ENCODE data around the gene HEATR3. TPM values are rescaled to one million over a fixed set of nuclear protein-coding genes. Genes with fewer than 3 reads are reported as not detected.

HEATR3 gene
- total and polyA plus RNA-seq, 2 of the 13 experiments (the other 11 are each of a cell fraction or from before 2014, with no cell fraction given), result 22.4 to 52.4 TPM

DNA sequence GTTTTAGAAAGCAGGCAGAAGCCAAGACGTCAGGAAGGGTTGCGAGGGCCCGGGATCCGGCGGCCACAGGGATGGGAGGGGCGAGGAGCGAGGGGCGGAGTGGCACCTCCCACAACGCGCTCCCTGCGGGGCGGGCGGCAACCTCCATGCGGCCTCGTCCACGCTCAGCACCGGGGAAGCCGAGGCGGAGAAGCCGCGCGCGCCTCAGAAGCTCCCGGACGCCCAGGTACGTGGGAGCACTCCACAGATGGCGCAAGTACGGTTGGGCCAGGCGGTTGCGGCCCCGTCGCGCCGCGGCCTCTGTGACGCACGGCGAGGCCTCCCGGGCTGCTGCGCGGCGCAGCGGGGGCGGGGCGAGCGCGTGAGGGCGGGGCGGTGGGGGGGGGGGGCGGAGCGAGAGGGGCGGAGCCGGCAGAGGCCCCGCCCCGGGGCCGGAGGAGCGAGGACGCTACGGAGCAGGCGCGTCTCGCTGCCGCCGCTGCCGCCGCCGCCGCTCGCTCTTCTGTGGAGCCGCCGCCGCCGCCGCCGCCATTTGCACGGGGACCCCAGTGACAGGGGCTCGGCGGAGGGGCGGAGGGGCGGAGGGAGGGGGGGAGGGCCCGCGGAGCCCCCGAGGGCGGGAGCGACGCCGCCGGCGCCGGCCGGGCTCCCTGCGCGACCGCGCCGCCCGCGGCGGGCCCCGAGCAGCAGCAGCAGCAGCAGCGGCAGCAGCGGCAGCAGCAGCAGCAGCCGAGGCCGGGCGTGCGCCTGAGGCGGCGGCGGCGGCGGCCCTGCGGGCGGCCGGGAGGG is 87.2 kb downstream of the HEATR3 start, which contains the start of gene TENT4B (continued):
- TF ChIP-seq ZSCAN21 (CRISPR knock-in tag; IDR thresholded peaks at IDR 0.05; ENCODE audit: borderline replicate concordance) (peak; percentile 98), ZNF331 (CRISPR knock-in tag; IDR thresholded peaks at IDR 0.05) (peak; percentile 76), ZSCAN12 (CRISPR knock-in tag; IDR thresholded peaks at IDR 0.05) (no peak), ZNF570 (CRISPR knock-in tag; IDR thresholded peaks at IDR 0.05; ENCODE audit: borderline replicate concordance) (0 out of 2 replicates have a peak, but pooled peaks have one; percentile 42), ZNF550 (CRISPR knock-in tag; IDR thresholded peaks at IDR 0.05; ENCODE audit: borderline replicate concordance) (peak; percentile 70; the same call in 1 of the 2 replicates), ATAD3A (CRISPR knock-in tag; IDR thresholded peaks at IDR 0.05) (peak; percentile 58; the same call in 1 of the 2 replicates), XBP1 (CRISPR knock-in tag; IDR thresholded peaks at IDR 0.05) (no peak), CBX2 (IDR thresholded peaks at IDR 0.05; ENCODE audit: low read depth, low read length) (no peak), CBX2 (CRISPR knock-in tag; IDR thresholded peaks at IDR 0.05; ENCODE audit: low read depth) (peak; percentile 84; the same call in 1 of the 2 replicates), ZNF616 (CRISPR knock-in tag; IDR thresholded peaks at IDR 0.05; ENCODE audit: low read depth) (peak; percentile 97), NFE2 (CRISPR knock-in tag; IDR thresholded peaks at IDR 0.05) (no peak), ZNF33A (CRISPR knock-in tag; IDR thresholded peaks at IDR 0.05; ENCODE audit: borderline replicate concordance) (no peak), ZNF431 (CRISPR knock-in tag; IDR thresholded peaks at IDR 0.05; ENCODE audit: borderline replicate concordance, low read depth) (0 out of 2 replicates have a peak, but pooled peaks have one; percentile 37), MATR3 (CRISPR knock-in tag; IDR thresholded peaks at IDR 0.05) (no peak), RXRA (CRISPR knock-in tag; IDR thresholded peaks at IDR 0.05) (peak; percentile 53), FOXJ3 (CRISPR knock-in tag; IDR thresholded peaks at IDR 0.05; ENCODE audit: borderline replicate concordance) (no peak), FOXM1 (CRISPR knock-in tag; IDR thresholded peaks at IDR 0.05) (no peak), BRCA1 (CRISPR knock-in tag; IDR thresholded peaks at IDR 0.05) (no peak; the same call in 1 of the 2 replicates), PCBP1 (IDR thresholded peaks at IDR 0.05; ENCODE audit: borderline replicate concordance, low read depth, low read length) (no peak), YEATS2 (CRISPR knock-in tag; IDR thresholded peaks at IDR 0.05; ENCODE audit: borderline replicate concordance) (peak; percentile 60; the same call in 1 of the 2 replicates), MXD4 (CRISPR knock-in tag; IDR thresholded peaks at IDR 0.05) (peak; percentile 82; the same call in 1 of the 2 replicates), EZH2 (conservative IDR thresholded peaks at IDR 0.05; ENCODE audit: low read depth, low read length) (no peak), TCF12 (IDR thresholded peaks at IDR 0.05) (no peak), TCF12 (CRISPR knock-in tag; IDR thresholded peaks at IDR 0.05) (peak; percentile 85)
- TF ChIP-seq, protein P1, sequence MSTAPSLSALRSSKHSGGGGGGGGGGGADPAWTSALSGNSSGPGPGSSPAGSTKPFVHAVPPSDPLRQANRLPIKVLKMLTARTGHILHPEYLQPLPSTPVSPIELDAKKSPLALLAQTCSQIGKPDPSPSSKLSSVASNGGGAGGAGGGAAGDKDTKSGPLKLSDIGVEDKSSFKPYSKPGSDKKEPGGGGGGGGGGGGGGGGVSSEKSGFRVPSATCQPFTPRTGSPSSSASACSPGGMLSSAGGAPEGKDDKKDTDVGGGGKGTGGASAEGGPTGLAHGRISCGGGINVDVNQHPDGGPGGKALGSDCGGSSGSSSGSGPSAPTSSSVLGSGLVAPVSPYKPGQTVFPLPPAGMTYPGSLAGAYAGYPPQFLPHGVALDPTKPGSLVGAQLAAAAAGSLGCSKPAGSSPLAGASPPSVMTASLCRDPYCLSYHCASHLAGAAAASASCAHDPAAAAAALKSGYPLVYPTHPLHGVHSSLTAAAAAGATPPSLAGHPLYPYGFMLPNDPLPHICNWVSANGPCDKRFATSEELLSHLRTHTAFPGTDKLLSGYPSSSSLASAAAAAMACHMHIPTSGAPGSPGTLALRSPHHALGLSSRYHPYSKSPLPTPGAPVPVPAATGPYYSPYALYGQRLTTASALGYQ (CRISPR knock-in tag; IDR thresholded peaks at IDR 0.05), result no peak
- TF ChIP-seq, protein P2, sequence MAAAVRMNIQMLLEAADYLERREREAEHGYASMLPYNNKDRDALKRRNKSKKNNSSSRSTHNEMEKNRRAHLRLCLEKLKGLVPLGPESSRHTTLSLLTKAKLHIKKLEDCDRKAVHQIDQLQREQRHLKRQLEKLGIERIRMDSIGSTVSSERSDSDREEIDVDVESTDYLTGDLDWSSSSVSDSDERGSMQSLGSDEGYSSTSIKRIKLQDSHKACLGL (CRISPR knock-in tag; IDR thresholded peaks at IDR 0.05), result peak; percentile 90
- TF ChIP-seq, protein P3, sequence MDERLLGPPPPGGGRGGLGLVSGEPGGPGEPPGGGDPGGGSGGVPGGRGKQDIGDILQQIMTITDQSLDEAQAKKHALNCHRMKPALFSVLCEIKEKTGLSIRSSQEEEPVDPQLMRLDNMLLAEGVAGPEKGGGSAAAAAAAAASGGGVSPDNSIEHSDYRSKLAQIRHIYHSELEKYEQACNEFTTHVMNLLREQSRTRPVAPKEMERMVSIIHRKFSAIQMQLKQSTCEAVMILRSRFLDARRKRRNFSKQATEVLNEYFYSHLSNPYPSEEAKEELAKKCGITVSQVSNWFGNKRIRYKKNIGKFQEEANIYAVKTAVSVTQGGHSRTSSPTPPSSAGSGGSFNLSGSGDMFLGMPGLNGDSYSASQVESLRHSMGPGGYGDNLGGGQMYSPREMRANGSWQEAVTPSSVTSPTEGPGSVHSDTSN (CRISPR knock-in tag; IDR thresholded peaks at IDR 0.05), result no peak
- TF ChIP-seq, protein P4, sequence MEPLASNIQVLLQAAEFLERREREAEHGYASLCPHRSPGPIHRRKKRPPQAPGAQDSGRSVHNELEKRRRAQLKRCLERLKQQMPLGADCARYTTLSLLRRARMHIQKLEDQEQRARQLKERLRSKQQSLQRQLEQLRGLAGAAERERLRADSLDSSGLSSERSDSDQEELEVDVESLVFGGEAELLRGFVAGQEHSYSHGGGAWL (CRISPR knock-in tag; IDR thresholded peaks at IDR 0.05), result peak; percentile 79; the same call in 1 of the 2 replicates

All from HepG2 (cell line).